BE2C (cell line): ENCODE measurements around the gene GPRIN3.

ENCODE experiments used
- DNase-seq: peaks from one replicate; pipeline ENCODE4 v3.0.0-alpha.2; 2020
- H3K27me3 ChIP-seq: fragments of 250-450 bp; sonication (Bioruptor Pico); 2 replicates; pipeline ENCODE4 v1.5.1; 2020; ENCODE audit warnings: mild to moderate bottlenecking
- H3K36me3 ChIP-seq: fragments of 250-450 bp; sonication (Bioruptor Pico); 2 replicates; pipeline ENCODE4 v1.5.1; 2020; ENCODE audit warnings: mild to moderate bottlenecking
- H3K4me1 ChIP-seq: fragments of 250-450 bp; sonication (Bioruptor Pico); 2 replicates; pipeline ENCODE4 v1.5.1; 2020
- H3K4me3 ChIP-seq: 2 replicates; pipeline ENCODE4 v1.5.1; 2011; ENCODE audit warnings: low read depth, low read length
- H3K9me3 ChIP-seq: fragments of 250-450 bp; sonication (Bioruptor Pico); 2 replicates; pipeline ENCODE4 v1.5.1; 2020
- CTCF ChIP-seq: IDR thresholded peaks from 2 replicates; pipeline ENCODE4 v1.5.1; 2012; ENCODE audit warnings: mild to moderate bottlenecking, low read depth, low read length

GPRIN3 gene

GRCh38 chr4:89222170-89222569, 85.4 kb downstream of the GPRIN3 start:
- H3K36me3 ChIP-seq: no peaks in the 10 kb centered on the region
- H3K27me3 ChIP-seq: peaks cover 4% of the 10 kb centered on the region
- no peak overlapping the region for H3K4me3 ChIP-seq
- no peaks in the 10 kb centered on the region for H3K4me1 ChIP-seq
- H3K9me3 ChIP-seq: no peaks in the 10 kb centered on the region
- DNase-seq: no peak
- no peak for TF ChIP-seq CTCF

DNA sequence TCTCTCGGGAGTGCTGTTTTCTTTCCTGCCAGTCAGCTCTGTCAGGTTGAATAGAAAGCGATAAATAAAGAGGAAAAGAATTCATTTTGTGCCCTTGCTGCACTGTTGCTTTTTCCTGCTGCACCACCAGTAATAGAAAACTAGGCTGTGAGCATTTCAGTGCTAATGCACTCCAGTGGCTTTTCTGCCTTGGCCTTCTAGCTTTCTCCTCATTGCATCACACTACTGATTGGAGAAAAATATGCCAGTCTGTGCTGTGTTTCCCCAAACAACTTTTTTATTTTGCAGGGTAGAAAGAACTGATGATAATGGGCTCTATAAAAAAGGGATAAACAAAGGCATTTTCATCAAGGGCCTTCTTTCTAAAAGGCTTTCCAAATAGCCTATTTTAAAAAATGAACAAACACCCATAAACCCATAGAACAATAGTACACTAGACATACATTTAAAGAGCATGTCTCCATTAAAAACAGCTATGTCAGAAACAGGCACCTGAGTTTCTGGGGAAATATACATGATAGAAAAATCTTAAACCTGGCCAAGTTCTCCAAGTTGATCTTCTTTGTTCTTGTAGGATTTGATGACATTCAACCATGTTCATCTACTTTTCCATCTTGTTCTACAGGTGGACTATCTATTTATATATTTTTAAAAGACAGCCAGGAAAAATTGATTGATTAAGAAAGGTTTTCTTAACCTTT, 86.3 kb downstream of the GPRIN3 start:
- Histone ChIP-seq H3K9me3 (no peaks in the 10 kb centered on the region), H3K4me3 (no peak overlapping the region), H3K36me3 (no peaks in the 10 kb centered on the region), H3K4me1 (no peaks in the 10 kb centered on the region), H3K27me3 (peaks cover 4% of the 10 kb centered on the region; the same call in 1 of the 2 replicates)
- no peak for TF ChIP-seq CTCF
- no peak for DNase-seq

DNA sequence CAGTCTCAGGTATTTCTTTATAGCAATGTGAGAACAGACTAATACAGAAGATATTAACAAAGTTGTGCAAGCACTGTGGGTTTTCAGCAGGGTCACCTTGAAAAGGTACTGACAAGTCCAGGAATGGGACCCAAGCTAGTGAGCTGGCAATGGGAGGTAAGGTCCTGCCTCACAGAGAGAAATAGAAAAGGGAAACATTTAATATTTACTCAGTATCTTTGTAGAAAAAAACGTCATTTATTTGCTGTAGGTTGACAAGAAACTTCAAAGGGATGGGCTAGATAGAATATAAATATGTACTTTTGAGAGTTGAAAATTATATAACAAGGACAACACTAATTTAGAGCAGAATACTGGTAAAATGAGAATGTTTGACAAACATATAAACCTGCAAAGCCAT, 89.0 kb downstream of the GPRIN3 start:
- Histone ChIP-seq H3K27me3 (peaks cover 4% of the 10 kb centered on the region; the same call in 1 of the 2 replicates), H3K4me1 (no peaks in the 10 kb centered on the region), H3K9me3 (no peaks in the 10 kb centered on the region), H3K4me3 (no peak overlapping the region), H3K36me3 (no peaks in the 10 kb centered on the region)
- TF ChIP-seq CTCF: no peak
- no peak for DNase-seq

GRCh38 chr4:89217604-89218003, 90.0 kb downstream of the GPRIN3 start:
- H3K4me1 ChIP-seq: no peaks in the 10 kb centered on the region
- peaks cover 4% of the 10 kb centered on the region; the same call in 1 of the 2 replicates for H3K27me3 ChIP-seq
- no peaks in the 10 kb centered on the region for H3K9me3 ChIP-seq
- no peak for DNase-seq
- no peak overlapping the region for H3K4me3 ChIP-seq
- no peaks in the 10 kb centered on the region for H3K36me3 ChIP-seq
- TF ChIP-seq CTCF: no peak

DNA sequence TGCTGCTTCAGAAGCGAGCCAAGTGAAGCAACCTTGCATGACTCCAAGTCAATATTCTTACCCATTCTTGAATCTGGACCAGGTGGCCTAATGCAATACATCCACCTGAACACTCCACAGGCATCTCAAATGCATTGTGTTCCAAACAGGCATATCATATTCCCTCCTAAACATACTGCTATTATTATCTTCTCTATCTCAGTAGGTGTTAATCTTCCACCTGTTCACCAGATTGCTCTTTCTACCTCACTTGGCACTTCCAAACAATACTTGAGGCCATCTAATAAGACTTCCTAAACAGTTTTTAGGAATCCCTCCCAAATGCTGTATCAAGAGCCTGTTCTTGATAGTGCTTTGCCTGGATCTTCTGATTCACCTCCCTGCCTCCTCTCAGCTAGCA, 90.7 kb downstream of the GPRIN3 start:
- no peaks in the 10 kb centered on the region for H3K9me3 ChIP-seq
- DNase-seq: no peak

More for the DNA sequence above, 90.7 kb downstream of the GPRIN3 start:
- no peak for TF ChIP-seq CTCF
- peaks cover 4% of the 10 kb centered on the region; the same call in 1 of the 2 replicates for H3K27me3 ChIP-seq
- no peak overlapping the region for H3K4me3 ChIP-seq
- no peaks in the 10 kb centered on the region for H3K4me1 ChIP-seq
- no peaks in the 10 kb centered on the region for H3K36me3 ChIP-seq
